OCI-LY7 (cell line): Measurements from ENCODE around the gene KCNK1. TPM values are rescaled to one million over a fixed set of nuclear protein-coding genes. Genes with fewer than 3 reads are reported as not detected.

ENCODE experiments used
- BruUV-seq: library from RNA; stranded (reverse); fragments of 400-500 nt; replicated peaks from 2 replicates; lab custom pipeline; 2021; lab: Mats Ljungman, UMichigan
- CTCF ChIA-PET: fragments of 300-600 bp; sonication (Branson Sonifier 250); formaldehyde crosslinking; loops from one replicate; lab custom pipeline; 2022; ENCODE audit warnings: antibody characterized with exemption; ENCODE audit not compliant: unreplicated experiment; lab: Charles Lee
- POLR2A ChIA-PET: fragments of 300-600 bp; sonication (Branson Sonifier 250); formaldehyde crosslinking; loops from one replicate; lab custom pipeline; 2022; ENCODE audit warnings: antibody characterized with exemption; lab: Charles Lee
- DNase-seq: peaks from one replicate; pipeline ENCODE4 v3.0.0-alpha.2; 2015; ENCODE audit warnings: low spot score
- H2AFZ ChIP-seq: fragments of 200-600 bp; sonication (generic), shearing (Covaris generic); 2 replicates; pipeline ENCODE4 v1.6.1; 2014; ENCODE audit warnings: mild to moderate bottlenecking, antibody characterized with exemption, low read length, moderate library complexity
- H3K27ac ChIP-seq: fragments of 200-600 bp; sonication (generic); 2 replicates; pipeline ENCODE4 v1.5.1; 2014; ENCODE audit warnings: mixed run types, low read depth, mild to moderate bottlenecking, moderate library complexity, low read length, inconsistent platforms; ENCODE audit not compliant: poor library complexity, severe bottlenecking
- H3K36me3 ChIP-seq: fragments of 200-600 bp; sonication (generic); 2 replicates; pipeline ENCODE4 v1.6.1; 2014; ENCODE audit warnings: mild to moderate bottlenecking, antibody characterized with exemption, low read length, moderate library complexity, mixed read lengths; ENCODE audit not compliant: insufficient read depth
- H3K4me1 ChIP-seq: fragments of 200-600 bp; sonication (generic); 2 replicates; pipeline ENCODE4 v1.5.1; 2014; ENCODE audit warnings: mild to moderate bottlenecking, low read length; ENCODE audit not compliant: insufficient read depth, poor library complexity, severe bottlenecking
- H3K4me2 ChIP-seq: fragments of 200-600 bp; sonication (generic); 2 replicates; pipeline ENCODE4 v1.6.1; 2014; ENCODE audit warnings: mild to moderate bottlenecking, low read length
- H3K4me3 ChIP-seq: fragments of 200-600 bp; sonication (generic); 2 replicates; pipeline ENCODE4 v1.5.1; 2014; ENCODE audit warnings: mild to moderate bottlenecking, low read depth, low read length; ENCODE audit not compliant: poor library complexity, severe bottlenecking
- H3K79me2 ChIP-seq: fragments of 200-600 bp; sonication (generic); 2 replicates; pipeline ENCODE4 v1.6.1; 2016; ENCODE audit warnings: low read depth, mild to moderate bottlenecking, low read length, moderate library complexity, mixed read lengths; ENCODE audit not compliant: insufficient read depth
- H3K9me2 ChIP-seq: fragments of 200-600 bp; sonication (generic); 2 replicates; pipeline ENCODE4 v1.6.1; 2016; ENCODE audit warnings: mild to moderate bottlenecking, low read length, mixed read lengths; ENCODE audit not compliant: insufficient read depth
- H3K9me3 ChIP-seq: fragments of 200-600 bp; sonication (generic); 2 replicates; pipeline ENCODE4 v1.6.1; 2014; ENCODE audit warnings: mild to moderate bottlenecking, mixed run types, low read length, mixed read lengths
- H4K20me1 ChIP-seq: fragments of 200-600 bp; sonication (generic); 2 replicates; pipeline ENCODE4 v1.6.1; 2014; ENCODE audit warnings: mild to moderate bottlenecking, antibody characterized with exemption, low read length, moderate library complexity, mixed read lengths; ENCODE audit not compliant: insufficient read depth
- EZH2phosphoT487 ChIP-seq: fragments of 200-600 bp; sonication (generic); IDR thresholded peaks from 2 replicates; pipeline ENCODE4 v1.6.1; 2018; ENCODE audit warnings: low read depth, borderline replicate concordance, mild to moderate bottlenecking, mixed run types, antibody characterized with exemption, low read length, moderate library complexity, mixed read lengths
- intact Hi-C: fragments of 100-400 bp; cut with micrococcal nuclease; formaldehyde crosslinking; loops from one replicate; pipeline ENCODE4 v1.10.0; 2022; ENCODE audit not compliant: unreplicated experiment
- total RNA-seq, 2 experiments: library from RNA; depleted of rRNA in 1 of 2; stranded (reverse); fragments of >200 nt in 1 of 2; shearing (Covaris generic) in 1 of 2; gene quantifications; 2 replicates each; pipeline ENCODE4 v1.2.3, GENCODE V29; 2014 to 2022
- TF ChIP-seq, protein P1 (sequence below): fragments of 200-600 bp; sonication (generic); conservative IDR thresholded peaks from 2 replicates; pipeline ENCODE4 v1.5.1; 2014; ENCODE audit warnings: mild to moderate bottlenecking, antibody characterized with exemption, low read length, moderate library complexity, mixed read lengths

KCNK1 gene
- total RNA-seq, 2 experiments from 2014 or later: not detected

DNA sequence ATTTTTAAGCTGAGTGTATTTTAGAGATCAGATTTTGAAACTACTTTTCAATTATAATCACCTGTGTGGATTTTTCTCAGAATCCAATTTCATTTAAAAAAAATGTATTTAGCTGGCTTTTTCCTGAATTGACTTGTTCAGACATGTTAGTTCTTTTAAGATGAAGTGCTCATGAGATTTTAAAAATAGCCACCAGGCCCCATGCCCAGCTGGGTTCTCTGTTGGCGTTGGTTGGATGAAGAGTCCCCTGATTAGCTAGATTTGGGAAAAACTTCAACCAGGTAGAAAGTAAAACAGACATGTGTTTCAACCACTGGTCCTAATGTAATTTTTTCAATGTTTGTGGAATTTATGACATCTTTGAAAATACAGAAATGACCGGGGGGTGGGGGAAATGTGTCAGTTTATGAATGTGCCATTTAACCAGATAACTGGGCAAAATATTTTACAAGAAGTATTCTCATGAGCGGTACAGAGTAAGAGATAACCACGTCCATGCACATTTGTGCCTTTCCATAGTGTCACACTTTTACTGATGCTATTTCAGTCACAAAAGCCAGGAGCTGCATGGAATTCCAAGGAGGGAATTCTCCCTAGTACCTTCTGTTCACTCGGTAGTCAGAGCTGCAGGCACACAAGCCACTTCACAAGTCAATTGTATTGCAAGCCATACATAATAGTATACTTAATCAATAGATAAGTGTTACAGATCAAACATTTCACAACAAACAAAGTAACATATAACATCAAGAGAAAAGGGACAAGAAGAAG, 51.1 kb downstream of the KCNK1 start:
- Histone ChIP-seq H3K4me2 (no peak overlapping the region), H3K4me1 (no peaks in the 10 kb centered on the region), H3K4me3 (no peak overlapping the region), H3K27ac (no peak overlapping the region), H3K9me2 (no peaks in the 10 kb centered on the region), H2AFZ (no peak overlapping the region), H3K79me2 (no peaks in the 10 kb centered on the region), H3K9me3 (no peaks in the 10 kb centered on the region), H4K20me1 (no peaks in the 10 kb centered on the region), H3K36me3 (no peaks in the 10 kb centered on the region)
- ChIA-PET CTCF (no interaction called here), POLR2A (interaction anchor here (0.6 kb wide), 1 partner anchor 98 kb away, joined by 3 read pairs; no protein-coding TSS in a partner anchor)
- no TSS peak for BruUV-seq
- DNase-seq: no peak
- intact Hi-C loops: no loop called here
- TF ChIP-seq, protein P1, sequence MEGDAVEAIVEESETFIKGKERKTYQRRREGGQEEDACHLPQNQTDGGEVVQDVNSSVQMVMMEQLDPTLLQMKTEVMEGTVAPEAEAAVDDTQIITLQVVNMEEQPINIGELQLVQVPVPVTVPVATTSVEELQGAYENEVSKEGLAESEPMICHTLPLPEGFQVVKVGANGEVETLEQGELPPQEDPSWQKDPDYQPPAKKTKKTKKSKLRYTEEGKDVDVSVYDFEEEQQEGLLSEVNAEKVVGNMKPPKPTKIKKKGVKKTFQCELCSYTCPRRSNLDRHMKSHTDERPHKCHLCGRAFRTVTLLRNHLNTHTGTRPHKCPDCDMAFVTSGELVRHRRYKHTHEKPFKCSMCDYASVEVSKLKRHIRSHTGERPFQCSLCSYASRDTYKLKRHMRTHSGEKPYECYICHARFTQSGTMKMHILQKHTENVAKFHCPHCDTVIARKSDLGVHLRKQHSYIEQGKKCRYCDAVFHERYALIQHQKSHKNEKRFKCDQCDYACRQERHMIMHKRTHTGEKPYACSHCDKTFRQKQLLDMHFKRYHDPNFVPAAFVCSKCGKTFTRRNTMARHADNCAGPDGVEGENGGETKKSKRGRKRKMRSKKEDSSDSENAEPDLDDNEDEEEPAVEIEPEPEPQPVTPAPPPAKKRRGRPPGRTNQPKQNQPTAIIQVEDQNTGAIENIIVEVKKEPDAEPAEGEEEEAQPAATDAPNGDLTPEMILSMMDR: no peak
- TF ChIP-seq EZH2phosphoT487: no peak

- no peaks in the 10 kb centered on the region for H3K79me2 ChIP-seq
- no peak for TF ChIP-seq EZH2phosphoT487
- TF ChIP-seq, protein P1: no peak
- no peak overlapping the region for H3K4me3 ChIP-seq
- DNase-seq: no peak
- intact Hi-C loops: no loop called here
- no peak overlapping the region for H3K27ac ChIP-seq
- no peaks in the 10 kb centered on the region for H3K4me1 ChIP-seq
- H3K9me3 ChIP-seq: no peaks in the 10 kb centered on the region
- H2AFZ ChIP-seq: no peak overlapping the region
- BruUV-seq: no TSS peak
- no peaks in the 10 kb centered on the region for H4K20me1 ChIP-seq
- POLR2A ChIA-PET: no interaction called here
- no peaks in the 10 kb centered on the region for H3K9me2 ChIP-seq
- no peaks in the 10 kb centered on the region for H3K36me3 ChIP-seq
- CTCF ChIA-PET: no interaction called here
- no peak overlapping the region for H3K4me2 ChIP-seq
These were observed 51.8 kb downstream of the KCNK1 start for GRCh38 chr1:233665575-233666270.

- Histone ChIP-seq H3K9me3 (no peaks in the 10 kb centered on the region), H3K36me3 (no peaks in the 10 kb centered on the region), H3K27ac (no peak overlapping the region), H3K4me2 (no peak overlapping the region), H4K20me1 (no peaks in the 10 kb centered on the region), H3K4me3 (no peak overlapping the region), H3K79me2 (no peaks in the 10 kb centered on the region), H3K9me2 (no peaks in the 10 kb centered on the region), H2AFZ (no peak overlapping the region), H3K4me1 (no peaks in the 10 kb centered on the region)
- TF ChIP-seq, protein P1: no peak
- TF ChIP-seq EZH2phosphoT487: no peak
- no peak for DNase-seq
- ChIA-PET CTCF (no interaction called here), POLR2A (interaction anchor here (0.7 kb wide), 2 partner anchors 89 to 246 kb away, joined by 3 to 4 read pairs; no protein-coding TSS in a partner anchor)
- intact Hi-C loops: no loop called here
- BruUV-seq: no TSS peak
These were observed 53.8 kb downstream of the KCNK1 start for GRCh38 chr1:233667741-233668140.
